HEK293 (cell line): ENCODE data around the gene ZNF322.

Experiments used
- CTCF ChIA-PET: fragments of 350-600 bp; formaldehyde crosslinking; extraction: SDS; loops from one replicate; lab custom pipeline; 2021; ENCODE audit warnings: antibody characterized with exemption; lab: Yijun Ruan, JAX
- POLR2A ChIA-PET: fragments of 300-600 bp; formaldehyde crosslinking; extraction: SDS; loops from one replicate; lab custom pipeline; 2020; ENCODE audit warnings: antibody characterized with exemption, inconsistent platforms; lab: Yijun Ruan, JAX
- H3K27ac ChIP-seq: fragments of 200-500 bp; sonication (Bioruptor generic); 2 replicates; pipeline ENCODE4 v1.5.1; 2014; ENCODE audit warnings: low read depth, low read length, control low read depth, inconsistent platforms; ENCODE audit errors: extremely low read depth
- H3K36me3 ChIP-seq, 2 experiments: fragments of 200-500 bp in 1 of 2; sonication (Bioruptor generic) in 1 of 2; 1 replicate in 1 of 2; 2 replicates in 1 of 2; pipeline ENCODE4 v1.5.1; 2014 to 2017; ENCODE audit warnings: inconsistent platforms in 2 of 2, low read length in 2 of 2; ENCODE audit not compliant: control insufficient read depth in 2 of 2, insufficient read depth in 1 of 2
- H3K4me1 ChIP-seq: fragments of 200-500 bp; sonication (Bioruptor generic); 2 replicates; pipeline ENCODE4 v1.5.1; 2014; ENCODE audit warnings: mild to moderate bottlenecking, low read length, inconsistent platforms; ENCODE audit not compliant: control insufficient read depth, insufficient read depth
- H3K4me3 ChIP-seq: 2 replicates; pipeline ENCODE4 v1.5.1; 2011; ENCODE audit warnings: low read depth, mild to moderate bottlenecking, control low read depth, low read length, moderate library complexity
- H3K9me3 ChIP-seq: fragments of 200-500 bp; sonication (Bioruptor generic); 2 replicates; pipeline ENCODE4 v1.5.1; 2014; ENCODE audit warnings: low read depth, low read length, inconsistent platforms; ENCODE audit not compliant: control insufficient read depth, insufficient read depth
- HOXA7 ChIP-seq: sonication (generic); formaldehyde crosslinking; IDR thresholded peaks from 2 replicates; pipeline ENCODE4 v1.8.1; 2022; ENCODE audit warnings: missing genetic modification reagents, borderline replicate concordance
- KLF16 ChIP-seq: fragments of 450-650 bp; formaldehyde crosslinking; IDR thresholded peaks from 2 replicates; pipeline ENCODE4 v1.5.1; 2017; ENCODE audit warnings: missing biosample characterization, missing genetic modification characterization
- KLF9 ChIP-seq: fragments of 450-650 bp; formaldehyde crosslinking; IDR thresholded peaks from 2 replicates; pipeline ENCODE4 v1.5.1; 2016; ENCODE audit warnings: missing biosample characterization, missing genetic modification characterization, low read depth
- SALL2 ChIP-seq: fragments of 450-650 bp; formaldehyde crosslinking; IDR thresholded peaks from 2 replicates; pipeline ENCODE4 v1.5.0; 2017; ENCODE audit warnings: missing biosample characterization, mild to moderate bottlenecking, missing genetic modification characterization, borderline replicate concordance
- SP3 ChIP-seq: fragments of 450-650 bp; formaldehyde crosslinking; IDR thresholded peaks from 2 replicates; pipeline ENCODE4 v1.5.1; 2016; ENCODE audit warnings: missing biosample characterization, missing genetic modification characterization
- WT1 ChIP-seq: fragments of 450-650 bp; formaldehyde crosslinking; IDR thresholded peaks from 2 replicates; pipeline ENCODE4 v1.5.1; 2016; ENCODE audit warnings: missing biosample characterization, missing genetic modification characterization
- YY1 ChIP-seq: fragments of 450-650 bp; formaldehyde crosslinking; IDR thresholded peaks from 2 replicates; pipeline ENCODE4 v1.5.1; 2018; ENCODE audit warnings: missing biosample characterization, missing genetic modification characterization
- ZBTB11 ChIP-seq: fragments of 450-650 bp; formaldehyde crosslinking; conservative IDR thresholded peaks from 2 replicates; pipeline ENCODE4 v1.5.1; 2016; ENCODE audit warnings: low read depth, missing biosample characterization, missing genetic modification characterization
- ZBTB17 ChIP-seq: fragments of 450-650 bp; formaldehyde crosslinking; IDR thresholded peaks from 2 replicates; pipeline ENCODE4 v1.5.1; 2016; ENCODE audit warnings: missing biosample characterization, missing genetic modification characterization
- ZFHX2 ChIP-seq: fragments of 450-650 bp; formaldehyde crosslinking; conservative IDR thresholded peaks from 2 replicates; pipeline ENCODE4 v1.5.1; 2016; ENCODE audit warnings: missing biosample characterization, missing genetic modification characterization
- ZNF138 ChIP-seq: fragments of 450-650 bp; formaldehyde crosslinking; IDR thresholded peaks from 2 replicates; pipeline ENCODE4 v1.5.1; 2016; ENCODE audit warnings: missing biosample characterization, missing genetic modification characterization, borderline replicate concordance
- ZNF157 ChIP-seq: fragments of 450-650 bp; formaldehyde crosslinking; IDR thresholded peaks from 2 replicates; pipeline ENCODE4 v1.5.1; 2016; ENCODE audit warnings: missing biosample characterization, missing genetic modification characterization
- ZNF19 ChIP-seq: fragments of 450-650 bp; formaldehyde crosslinking; IDR thresholded peaks from 2 replicates; pipeline ENCODE4; 2016; ENCODE audit warnings: missing biosample characterization, missing genetic modification characterization, low read depth
- ZNF274 ChIP-seq, 2 experiments: fragments of 200-500 bp in 1 of 2; fragments of 450-650 bp in 1 of 2; sonication (Bioruptor generic) in 1 of 2; formaldehyde crosslinking in 1 of 2; IDR thresholded peaks; 2 replicates each; pipeline versions ENCODE4 v1.5.1 to v1.6.1; 2014 to 2016; ENCODE audit warnings: borderline replicate concordance in 1 of 2, inconsistent platforms in 1 of 2, low read length in 1 of 2, missing biosample characterization in 1 of 2, missing genetic modification characterization in 1 of 2
- ZNF404 ChIP-seq: fragments of 450-650 bp; formaldehyde crosslinking; IDR thresholded peaks from 2 replicates; pipeline ENCODE4 v1.5.1; 2017; ENCODE audit warnings: missing biosample characterization, missing genetic modification characterization
- ZNF518A ChIP-seq: fragments of 450-650 bp; formaldehyde crosslinking; conservative IDR thresholded peaks from 2 replicates; pipeline ENCODE4 v1.5.1; 2016; ENCODE audit warnings: low read depth, missing biosample characterization, missing genetic modification characterization
- ZNF548 ChIP-seq: fragments of 450-650 bp; formaldehyde crosslinking; IDR thresholded peaks from 2 replicates; pipeline ENCODE4 v1.5.1; 2016; ENCODE audit warnings: missing biosample characterization, missing genetic modification characterization
- ZNF555 ChIP-seq: fragments of 450-650 bp; formaldehyde crosslinking; conservative IDR thresholded peaks from 2 replicates; pipeline ENCODE4 v1.5.1; 2017; ENCODE audit warnings: missing biosample characterization, mild to moderate bottlenecking, missing genetic modification characterization, inconsistent platforms
- ZNF558 ChIP-seq: fragments of 450-650 bp; formaldehyde crosslinking; IDR thresholded peaks from 2 replicates; pipeline ENCODE4 v1.5.1; 2016; ENCODE audit warnings: missing biosample characterization, missing genetic modification characterization
- ZNF580 ChIP-seq: fragments of 450-650 bp; formaldehyde crosslinking; IDR thresholded peaks from 2 replicates; pipeline ENCODE4 v1.5.1; 2016; ENCODE audit warnings: missing biosample characterization, missing genetic modification characterization
- ZNF610 ChIP-seq: fragments of 450-650 bp; formaldehyde crosslinking; IDR thresholded peaks from 2 replicates; pipeline ENCODE4 v1.5.1; 2016; ENCODE audit warnings: missing biosample characterization, missing genetic modification characterization, borderline replicate concordance
- ZNF626 ChIP-seq: fragments of 450-650 bp; sonication (Bioruptor Pico); formaldehyde crosslinking; IDR thresholded peaks from 2 replicates; pipeline ENCODE4 v1.5.1; 2018; ENCODE audit warnings: missing biosample characterization, missing genetic modification characterization, inconsistent platforms
- ZNF664 ChIP-seq: fragments of 450-650 bp; formaldehyde crosslinking; IDR thresholded peaks from 2 replicates; pipeline ENCODE4 v1.5.1; 2016; ENCODE audit warnings: missing biosample characterization, missing genetic modification characterization
- ZNF785 ChIP-seq: fragments of 450-650 bp; formaldehyde crosslinking; IDR thresholded peaks from 2 replicates; pipeline ENCODE4 v1.5.1; 2016; ENCODE audit warnings: missing biosample characterization, missing genetic modification characterization
- ZSCAN18 ChIP-seq: fragments of 450-650 bp; formaldehyde crosslinking; IDR thresholded peaks from 2 replicates; pipeline ENCODE4 v1.5.1; 2016; ENCODE audit warnings: missing biosample characterization, missing genetic modification characterization

The ZNF322 gene

GRCh38 chr6:26651133-26651781 is 8.3 kb downstream of the ZNF322 start:
- ChIA-PET POLR2A (no interaction called here), CTCF (interaction anchor here (0.5 to 0.6 kb wide), 2 partner anchors 58 to 316 kb away, joined by 3 to 4 read pairs; no protein-coding TSS in a partner anchor)
- Histone ChIP-seq H3K4me3 (no peak overlapping the region), H3K36me3 (peaks cover 31 to 71% of the 10 kb centered on the region in 2 experiments), H3K4me1 (no peaks in the 10 kb centered on the region), H3K9me3 (no peaks in the 10 kb centered on the region)
- TF ChIP-seq ZNF548 (tag by site-specific recombination) (no peak), ZNF610 (no peak), WT1 (tag by site-specific recombination) (no peak), ZNF404 (tag by site-specific recombination) (no peak), KLF9 (no peak), SP3 (tag by site-specific recombination) (no peak), SALL2 (tag by site-specific recombination) (no peak), ZBTB11 (tag by site-specific recombination) (no peak), ZNF157 (tag by site-specific recombination) (no peak)
- TF ChIP-seq, all 188 proteins: peak for 0
- H3K27ac ChIP-seq, result no peak overlapping the region

GRCh38 chr6:26646074-26646473 is 13.5 kb downstream of the ZNF322 start:
- ChIA-PET CTCF (interaction anchor here (0.5 to 2.2 kb wide), 2 partner anchors 14 to 580 kb away, joined by 3 to 6 read pairs; no protein-coding TSS in a partner anchor), POLR2A (no interaction called here)
- H3K36me3 ChIP-seq, result peaks cover 40 to 68% of the 10 kb centered on the region in 2 experiments

GRCh38 chr6:26640806-26641205 is 18.7 kb downstream of the ZNF322 start:
- Histone ChIP-seq H3K4me3 (no peak overlapping the region), H3K4me1 (no peaks in the 10 kb centered on the region), H3K27ac (no peak overlapping the region), H3K36me3 (peaks cover 51 to 75% of the 10 kb centered on the region in 2 experiments), H3K9me3 (peaks cover 8% of the 10 kb centered on the region)
- POLR2A ChIA-PET, result no interaction called here
- CTCF ChIA-PET, result no interaction called here
- no peak for TF ChIP-seq ZNF664 (tag by site-specific recombination)
- no peak for TF ChIP-seq ZNF518A (tag by site-specific recombination)
- no peak for TF ChIP-seq ZNF785
- no peak for TF ChIP-seq ZNF274 (IDR thresholded peaks at IDR 0.05; ENCODE audit: low read length)
- TF ChIP-seq ZNF274 (tag by site-specific recombination; IDR thresholded peaks at IDR 0.05; ENCODE audit: borderline replicate concordance), result no peak
- no peak for TF ChIP-seq HOXA7 (CRISPR knock-in tag)
- TF ChIP-seq ZNF580 (tag by site-specific recombination), result no peak
- no peak for TF ChIP-seq ZSCAN18
- TF ChIP-seq ZNF19, result no peak
- TF ChIP-seq ZNF555 (tag by site-specific recombination), result no peak

More at GRCh38 chr6:26646074-26646473, 13.5 kb downstream of the ZNF322 start:
- no peak overlapping the region for H3K4me3 ChIP-seq
- no peaks in the 10 kb centered on the region for H3K4me1 ChIP-seq
- no peak overlapping the region for H3K27ac ChIP-seq
- TF ChIP-seq ZFHX2 (tag by site-specific recombination) (no peak), KLF16 (tag by site-specific recombination) (no peak), ZNF626 (tag by site-specific recombination) (0 out of 2 replicates have a peak, but pooled peaks have one; percentile 31), ZBTB17 (no peak), ZNF558 (no peak), ZNF138 (tag by site-specific recombination) (no peak), YY1 (tag by site-specific recombination) (no peak)
- TF ChIP-seq, all 188 proteins: peak for 1
- peaks cover 8% of the 10 kb centered on the region for H3K9me3 ChIP-seq
